ENCODE measurements around the gene GDPD4. TPM values are rescaled to one million over a fixed set of nuclear protein-coding genes. Genes with fewer than 3 reads are reported as not detected.

The GDPD4 gene
- total RNA-seq, 1 experiment from 2014 or later, result not detected

DNA sequence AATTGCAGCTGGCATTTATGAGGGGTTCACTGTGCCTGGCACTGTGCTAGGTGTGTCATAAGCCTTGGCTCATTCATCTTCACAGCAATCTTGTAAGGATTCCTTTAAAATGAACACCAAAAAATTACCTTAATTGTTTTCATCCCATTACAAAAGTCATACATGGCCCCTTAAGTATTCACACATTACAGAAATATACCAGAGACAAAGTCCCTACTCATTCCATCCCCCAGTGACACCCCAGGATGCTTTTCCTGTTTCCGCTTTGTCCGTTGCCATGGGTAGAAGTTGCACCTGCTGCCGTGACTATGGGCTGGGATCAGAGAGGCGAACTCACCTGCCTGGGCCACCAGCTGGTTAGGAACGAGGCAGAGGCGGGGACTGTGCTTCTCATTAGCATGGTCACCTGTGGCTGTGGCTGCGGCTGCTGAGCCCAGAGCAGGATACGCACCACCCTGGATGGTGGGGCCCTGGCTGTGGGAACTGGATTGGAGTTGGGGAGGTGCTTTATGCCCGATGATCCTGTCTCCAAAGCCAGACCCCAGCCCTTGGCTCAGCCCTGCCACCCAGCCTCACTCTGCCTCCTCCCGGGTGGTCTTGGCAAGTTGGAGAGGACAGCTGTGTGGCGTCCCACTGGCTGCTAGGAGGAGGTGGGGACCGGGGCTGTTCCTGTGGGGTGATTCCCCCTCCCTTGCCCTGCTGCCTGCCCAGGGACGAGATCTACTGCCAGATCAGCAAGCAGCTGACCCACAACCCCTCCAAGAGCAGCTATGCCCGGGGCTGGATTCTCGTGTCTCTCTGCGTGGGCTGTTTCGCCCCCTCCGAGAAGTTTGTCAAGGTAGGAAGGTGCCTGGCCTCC, 112.6 kb downstream of the GDPD4 start:
- peaks cover 0 to 14% of the 10 kb centered on the region in 2 experiments; a peak in 3 of 4 replicates for H3K4me1 ChIP-seq (ENCODE audit: control insufficient read depth in 1 of 2, insufficient read depth in 2 of 2, low read length in 2 of 2)
- DNase-seq (ENCODE audit: low read depth, low spot score), result no peak
- no peak overlapping the region for H3K27ac ChIP-seq (ENCODE audit: low read depth, low read length)
- TF ChIP-seq CBX3 (IDR thresholded peaks at IDR 0.05; ENCODE audit: low read depth) (peak; percentile 10; the same call in 1 of the 2 replicates), YY1 (IDR thresholded peaks at IDR 0.05; ENCODE audit: extremely low read depth, insufficient replicate concordance, low read depth, low read length) (no peak)
- TF ChIP-seq, protein P1, sequence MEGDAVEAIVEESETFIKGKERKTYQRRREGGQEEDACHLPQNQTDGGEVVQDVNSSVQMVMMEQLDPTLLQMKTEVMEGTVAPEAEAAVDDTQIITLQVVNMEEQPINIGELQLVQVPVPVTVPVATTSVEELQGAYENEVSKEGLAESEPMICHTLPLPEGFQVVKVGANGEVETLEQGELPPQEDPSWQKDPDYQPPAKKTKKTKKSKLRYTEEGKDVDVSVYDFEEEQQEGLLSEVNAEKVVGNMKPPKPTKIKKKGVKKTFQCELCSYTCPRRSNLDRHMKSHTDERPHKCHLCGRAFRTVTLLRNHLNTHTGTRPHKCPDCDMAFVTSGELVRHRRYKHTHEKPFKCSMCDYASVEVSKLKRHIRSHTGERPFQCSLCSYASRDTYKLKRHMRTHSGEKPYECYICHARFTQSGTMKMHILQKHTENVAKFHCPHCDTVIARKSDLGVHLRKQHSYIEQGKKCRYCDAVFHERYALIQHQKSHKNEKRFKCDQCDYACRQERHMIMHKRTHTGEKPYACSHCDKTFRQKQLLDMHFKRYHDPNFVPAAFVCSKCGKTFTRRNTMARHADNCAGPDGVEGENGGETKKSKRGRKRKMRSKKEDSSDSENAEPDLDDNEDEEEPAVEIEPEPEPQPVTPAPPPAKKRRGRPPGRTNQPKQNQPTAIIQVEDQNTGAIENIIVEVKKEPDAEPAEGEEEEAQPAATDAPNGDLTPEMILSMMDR (IDR thresholded peaks at IDR 0.05 in 2 of 3, conservative IDR thresholded peaks at IDR 0.05 in 1 of 3; ENCODE audit: borderline replicate concordance in 1 of 3, insufficient read depth in 1 of 3, low read depth in 2 of 3, low read length in 2 of 3), result peak in 1 of 3 experiments; percentile 14; a peak in 1 of 6 replicates
- no peak overlapping the region for H3K4me2 ChIP-seq (ENCODE audit: low read length)
- no peak for ATAC-seq
- H3K4me3 ChIP-seq (replicated peaks in 1 of 2; ENCODE audit: low read depth in 1 of 2, low read length in 2 of 2), result no peak overlapping the region
- H3K9me3 ChIP-seq (ENCODE audit: control insufficient read depth in 1 of 2, insufficient read depth in 1 of 2, low read depth in 1 of 2, low read length in 2 of 2), result no peaks in the 10 kb centered on the region
- ChIA-PET RAD21 (ENCODE audit: low non-redundant PET in 1 of 2, low total read pairs in 2 of 2, uncharacterized antibody in 2 of 2, unreplicated experiment in 2 of 2) (no interaction called here), CTCF (interaction anchor here (1.0 to 4.0 kb wide), 8 partner anchors 9 to 361 kb away, joined by 3 to 31 read pairs (median 4); partner anchors contain the start of gene MYO7A), POLR2A (no interaction called here)
- no peaks in the 10 kb centered on the region for H3K36me3 ChIP-seq (ENCODE audit: control insufficient read depth in 1 of 2, insufficient read depth in 2 of 2, low read length in 2 of 2)
- H3K79me2 ChIP-seq (ENCODE audit: insufficient read depth, low read length), result no peaks in the 10 kb centered on the region
- intact Hi-C loops (cut with micrococcal nuclease), result loop anchor here (1.0 to 10.0 kb wide), 4 partner anchors 62 to 457 kb away; no protein-coding TSS in a partner anchor
- H4K20me1 ChIP-seq (ENCODE audit: insufficient read depth), result no peaks in the 10 kb centered on the region
- no peaks in the 10 kb centered on the region for H3K9me2 ChIP-seq (ENCODE audit: insufficient read depth)
- H2AFZ ChIP-seq (ENCODE audit: low read depth, low read length, poor library complexity, severe bottlenecking), result no peak overlapping the region
- BruUV-seq (replicated peaks), result no TSS peak
- no peaks in the 10 kb centered on the region for H3K27me3 ChIP-seq (ENCODE audit: insufficient read depth, low read length)
- no peak overlapping the region for H3K9ac ChIP-seq (ENCODE audit: low read length)
